Measurements from ENCODE around the gene EBF3.

Gene EBF3

DNA sequence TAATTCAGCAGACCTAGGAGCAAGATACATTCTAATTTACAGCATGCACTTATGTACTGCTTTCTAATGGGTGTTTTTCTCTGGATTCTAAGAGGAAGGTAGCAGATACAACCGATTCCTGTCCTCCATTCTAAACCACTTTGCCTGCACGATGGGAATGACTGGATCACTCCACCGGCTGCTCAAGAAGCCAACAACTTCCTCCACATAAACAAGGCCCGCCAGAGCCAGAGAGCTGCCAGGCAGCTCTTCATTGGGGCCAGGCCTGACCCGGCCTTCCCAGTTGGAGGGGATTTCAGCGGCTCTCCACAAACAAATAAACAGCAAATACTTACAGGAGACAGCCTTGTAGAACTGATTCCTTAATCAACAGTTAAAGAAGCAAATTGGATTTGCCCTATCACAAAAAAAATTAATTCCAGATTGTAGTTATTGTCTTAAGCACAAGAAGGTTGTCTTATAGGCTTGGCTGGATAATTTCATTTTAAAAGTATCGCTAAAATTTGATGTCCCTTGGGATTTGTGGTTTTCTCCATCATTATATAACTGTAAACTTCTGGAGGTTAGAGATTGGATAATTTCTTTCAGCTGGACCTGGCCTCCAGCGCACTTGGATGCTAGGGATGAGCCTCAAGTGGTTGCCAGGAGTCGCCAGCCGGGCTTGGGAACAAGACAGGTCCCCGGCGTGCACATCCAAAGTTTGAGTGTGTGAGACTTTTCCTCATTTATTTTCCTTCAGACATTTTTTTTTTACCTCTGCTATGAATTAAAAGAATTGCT, 20.9 kb downstream of the EBF3 start:
- DNase-seq (ENCODE audit: low read depth), result no peak

DNA sequence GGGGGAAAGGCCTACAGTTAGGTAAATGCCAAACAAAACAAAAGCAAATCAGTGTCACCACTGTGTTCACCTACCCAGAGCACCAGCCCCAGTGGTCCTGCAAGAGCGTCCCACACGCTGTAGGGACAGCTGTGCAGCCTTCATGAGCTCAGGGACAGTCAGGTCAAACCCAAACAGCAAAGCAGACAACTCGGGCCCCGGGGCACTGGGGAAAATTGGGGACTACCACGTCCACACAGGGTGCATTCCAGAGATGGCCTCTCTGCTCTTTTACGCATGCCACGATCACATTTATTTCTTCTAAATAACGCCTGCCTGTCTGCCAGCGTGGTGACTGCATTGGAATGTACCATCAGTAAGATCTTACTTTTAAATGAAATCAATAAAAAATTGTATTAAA, 21.7 kb downstream of the EBF3 start:
- DNase-seq (ENCODE audit: low read depth), result no peak

DNA sequence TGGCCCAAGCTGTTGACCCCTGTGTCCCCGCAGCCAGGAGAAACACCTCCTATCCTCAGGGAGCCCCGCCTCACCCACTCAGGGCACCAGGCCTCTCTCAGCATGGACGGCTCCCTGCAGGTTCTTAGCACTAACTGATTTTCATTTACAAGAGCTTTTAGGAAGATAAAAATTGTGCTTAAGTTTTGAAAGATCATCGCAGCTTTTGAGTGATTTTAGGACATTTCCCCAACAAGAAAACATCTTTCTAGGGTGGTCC, 22.1 kb downstream of the EBF3 start:
- no peak for DNase-seq (ENCODE audit: low read depth)

DNA sequence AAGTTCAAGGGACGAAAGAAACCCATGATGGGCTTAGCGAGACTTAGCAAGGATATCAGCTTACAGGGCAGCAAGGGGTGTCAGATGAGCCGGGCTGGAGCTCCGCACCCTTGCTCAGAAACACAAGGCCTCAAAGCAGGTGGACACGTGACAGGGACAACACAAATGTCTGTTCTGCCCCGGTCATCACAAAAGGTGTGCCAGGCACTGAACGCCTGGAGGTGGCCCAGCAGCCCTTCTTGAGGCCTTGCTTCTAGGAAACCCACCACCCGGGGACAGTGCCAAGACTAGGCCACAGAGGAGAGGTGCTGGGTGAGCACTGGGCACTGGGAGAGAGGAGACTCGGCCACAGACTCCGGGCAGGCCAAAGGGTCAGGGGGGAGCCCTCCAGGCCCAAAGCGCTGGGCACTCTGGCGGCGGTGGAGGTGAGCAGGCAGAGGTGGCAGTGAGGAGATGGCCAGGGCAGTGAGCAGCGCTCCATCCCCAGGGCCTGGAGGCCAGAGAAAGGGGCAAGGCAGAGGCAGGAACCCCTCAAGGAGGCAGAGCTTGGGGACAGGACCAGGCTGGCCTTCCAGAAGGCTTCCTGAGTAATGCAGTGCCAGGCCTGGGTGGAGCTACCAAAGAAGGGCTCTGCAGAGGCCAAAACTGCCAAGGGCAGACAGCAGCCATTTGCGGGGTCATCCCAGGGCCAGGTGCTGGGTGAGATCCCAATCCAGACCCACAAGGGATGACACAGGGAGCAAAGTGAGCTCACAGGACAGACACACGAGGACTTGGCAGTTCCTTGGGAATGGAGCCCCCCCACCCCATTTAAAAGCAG, 22.7 kb downstream of the EBF3 start:
- DNase-seq (ENCODE audit: low read depth), result no peak

DNA sequence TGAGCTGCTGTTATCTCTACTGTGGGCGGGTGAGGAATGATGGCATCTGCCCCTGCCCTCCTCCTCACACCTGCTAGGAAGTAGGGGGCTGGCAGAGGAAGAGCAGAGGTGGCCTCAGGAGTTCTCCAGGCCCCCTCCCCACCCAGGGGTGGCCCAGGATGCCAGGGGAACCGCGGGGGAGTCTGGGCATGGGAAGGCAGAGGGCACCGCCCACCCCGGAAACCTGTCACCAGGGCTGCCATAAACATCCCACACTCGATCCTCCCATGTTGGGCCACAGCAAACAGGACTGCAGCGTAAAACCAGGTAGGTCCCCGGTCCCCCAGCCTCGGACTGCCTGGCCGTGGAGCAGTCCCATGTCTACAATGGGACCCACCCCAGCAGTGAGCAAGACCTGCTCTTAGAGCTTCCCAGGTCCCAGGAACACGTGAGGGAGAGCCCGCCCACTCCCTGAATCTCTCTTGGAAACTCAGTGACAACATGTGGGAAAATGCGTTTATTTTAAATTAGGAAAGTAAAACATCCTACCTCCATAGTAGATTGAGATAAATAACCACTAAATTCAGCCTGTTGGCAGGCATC, 23.4 kb downstream of the EBF3 start:
- no peak for DNase-seq (ENCODE audit: low read depth)

DNA sequence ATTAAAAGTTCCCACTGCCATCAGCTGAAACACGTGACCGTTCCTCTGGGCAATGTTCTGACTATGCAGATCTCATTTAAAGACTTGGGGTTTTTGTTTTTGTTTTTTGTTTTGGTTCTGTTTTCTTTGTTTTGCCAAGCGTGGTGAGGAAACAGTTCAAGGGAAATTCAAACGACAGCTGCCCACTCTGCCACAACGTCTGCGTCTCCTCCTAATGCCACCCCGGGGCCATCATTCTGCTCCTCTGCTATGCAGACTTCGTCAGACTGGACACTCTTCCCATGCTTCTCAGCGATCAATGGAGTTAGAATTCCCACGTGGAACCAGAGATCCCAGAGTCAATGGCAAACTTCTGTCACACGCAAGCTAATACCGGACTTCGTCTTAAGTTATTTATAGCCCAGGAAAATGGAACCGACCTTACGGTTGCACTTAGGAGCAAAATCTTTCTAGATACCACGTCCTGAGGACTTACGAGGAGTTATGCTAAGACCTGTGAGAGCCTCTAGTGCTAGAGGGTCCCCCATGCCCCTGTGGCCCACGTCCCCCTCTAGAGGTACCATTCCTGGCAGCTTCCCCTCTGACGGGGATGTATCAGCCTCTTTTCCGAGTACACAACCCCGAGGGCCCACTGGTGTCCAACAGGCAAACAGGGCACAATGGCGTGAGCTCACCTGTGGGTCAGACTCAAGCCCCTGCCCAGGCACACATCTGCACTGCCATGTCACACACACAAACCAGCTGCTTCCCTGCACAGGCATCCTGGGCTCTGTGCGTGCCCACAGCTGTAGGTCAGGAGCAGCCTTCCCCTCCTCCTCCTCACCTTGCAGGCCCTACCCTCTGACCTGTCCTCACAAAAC, 24.4 kb downstream of the EBF3 start:
- no peak for DNase-seq (ENCODE audit: low read depth)

DNA sequence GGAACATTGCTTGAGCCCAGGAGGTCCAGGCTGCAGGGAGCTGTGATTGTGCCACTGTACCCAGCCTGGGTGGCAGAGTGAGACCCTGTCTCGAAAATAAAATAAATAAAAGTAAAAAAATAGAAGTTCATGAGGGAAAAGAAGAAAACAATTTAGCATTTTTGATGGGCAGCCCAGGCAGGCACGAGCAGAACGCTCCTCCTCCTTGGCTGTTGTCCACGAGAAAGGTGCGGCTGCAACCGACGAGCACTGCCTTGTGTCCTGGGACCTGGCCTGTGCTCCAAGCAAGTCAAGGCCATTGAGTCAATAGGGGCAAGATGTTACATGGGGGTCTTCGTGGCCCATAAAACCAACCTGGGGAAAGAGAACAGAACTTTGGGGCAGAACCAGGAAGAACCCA, 25.6 kb downstream of the EBF3 start:
- DNase-seq (ENCODE audit: low read depth), result no peak

DNA sequence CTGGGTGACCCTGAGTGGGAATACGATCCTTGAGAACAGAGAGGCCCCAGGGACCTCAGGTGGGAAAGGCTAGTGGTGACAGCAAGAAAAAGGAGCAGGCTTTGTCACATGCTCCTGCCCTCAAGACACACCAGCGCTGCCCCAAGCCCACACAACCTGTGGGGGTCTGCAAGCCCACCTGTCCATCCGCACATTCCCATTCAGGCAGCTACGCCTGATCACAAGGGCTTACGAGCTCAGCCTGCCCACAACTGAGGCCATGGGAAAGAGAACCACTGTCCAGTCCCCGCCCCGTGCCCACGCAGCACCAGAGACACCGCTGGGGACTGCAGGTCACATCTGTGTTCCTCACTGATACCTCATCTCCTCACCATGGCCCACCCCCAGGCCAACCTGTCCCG, 26.7 kb downstream of the EBF3 start:
- no peak for DNase-seq (ENCODE audit: low read depth)

DNA sequence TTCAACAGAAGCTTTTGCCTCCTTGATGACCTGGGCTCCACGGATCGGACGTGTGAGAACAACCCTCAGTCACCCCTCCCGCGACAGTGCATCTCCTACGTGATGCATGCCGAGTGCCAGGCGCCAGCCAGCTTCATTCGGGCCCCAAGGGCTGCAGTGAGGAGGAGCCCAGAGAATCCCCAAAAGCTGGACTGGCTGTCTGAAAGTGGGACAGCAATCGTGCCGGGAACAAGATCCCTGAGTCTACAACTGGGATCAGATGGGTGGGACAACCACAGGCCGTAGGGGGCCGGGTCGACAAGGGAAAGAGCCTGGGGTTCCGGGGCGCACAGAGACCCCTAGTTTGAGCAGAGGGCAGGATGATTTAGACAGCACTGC, 27.2 kb downstream of the EBF3 start:
- no peak for DNase-seq (ENCODE audit: low read depth)

DNA sequence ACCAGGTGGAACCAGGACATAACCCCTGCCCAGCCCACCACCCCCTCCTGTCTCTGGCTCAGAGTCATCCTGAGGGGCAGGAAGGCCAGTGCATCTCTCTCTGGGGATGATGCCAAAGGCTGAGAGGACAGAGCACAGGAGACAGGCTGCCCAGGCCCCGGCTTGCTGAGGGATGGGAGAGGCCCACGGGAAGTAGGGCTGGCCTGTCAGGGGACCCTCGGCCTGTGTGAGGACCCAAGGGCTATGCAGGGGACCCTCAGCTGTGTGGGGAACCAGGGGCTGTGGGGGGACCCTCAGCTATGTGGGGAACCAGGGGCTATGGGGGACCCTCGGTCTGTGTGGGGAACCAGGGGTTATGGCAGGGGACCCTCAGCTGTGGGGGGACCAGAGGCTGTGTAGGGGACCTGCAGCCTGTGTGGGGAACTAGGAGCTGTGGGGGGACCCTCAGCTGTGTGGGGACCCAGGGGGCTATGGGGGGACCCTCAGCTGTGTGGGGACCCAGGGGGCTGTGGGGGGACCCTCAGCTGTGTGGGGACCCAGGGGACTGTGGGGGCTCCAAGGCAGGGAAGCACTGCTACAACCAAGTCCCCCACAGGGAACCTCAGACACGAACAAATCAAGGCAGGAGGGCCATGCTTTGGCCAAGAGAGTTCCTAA, 27.7 kb downstream of the EBF3 start:
- DNase-seq (ENCODE audit: low read depth), result no peak

DNA sequence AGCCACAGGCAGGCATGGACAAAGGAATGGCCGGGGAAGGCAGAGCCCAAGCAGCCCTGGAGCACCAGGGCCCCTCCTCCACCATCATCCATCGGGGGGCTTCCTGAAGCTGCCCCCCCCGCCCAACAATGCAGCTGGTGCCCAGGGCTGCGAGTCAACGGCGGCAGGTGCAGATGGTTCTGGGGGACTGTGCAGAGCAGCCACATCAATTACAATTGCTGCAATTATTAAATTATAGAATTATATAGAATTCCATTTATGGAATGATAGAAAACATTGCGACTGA, 28.3 kb downstream of the EBF3 start:
- no peak for DNase-seq (ENCODE audit: low read depth)

DNA sequence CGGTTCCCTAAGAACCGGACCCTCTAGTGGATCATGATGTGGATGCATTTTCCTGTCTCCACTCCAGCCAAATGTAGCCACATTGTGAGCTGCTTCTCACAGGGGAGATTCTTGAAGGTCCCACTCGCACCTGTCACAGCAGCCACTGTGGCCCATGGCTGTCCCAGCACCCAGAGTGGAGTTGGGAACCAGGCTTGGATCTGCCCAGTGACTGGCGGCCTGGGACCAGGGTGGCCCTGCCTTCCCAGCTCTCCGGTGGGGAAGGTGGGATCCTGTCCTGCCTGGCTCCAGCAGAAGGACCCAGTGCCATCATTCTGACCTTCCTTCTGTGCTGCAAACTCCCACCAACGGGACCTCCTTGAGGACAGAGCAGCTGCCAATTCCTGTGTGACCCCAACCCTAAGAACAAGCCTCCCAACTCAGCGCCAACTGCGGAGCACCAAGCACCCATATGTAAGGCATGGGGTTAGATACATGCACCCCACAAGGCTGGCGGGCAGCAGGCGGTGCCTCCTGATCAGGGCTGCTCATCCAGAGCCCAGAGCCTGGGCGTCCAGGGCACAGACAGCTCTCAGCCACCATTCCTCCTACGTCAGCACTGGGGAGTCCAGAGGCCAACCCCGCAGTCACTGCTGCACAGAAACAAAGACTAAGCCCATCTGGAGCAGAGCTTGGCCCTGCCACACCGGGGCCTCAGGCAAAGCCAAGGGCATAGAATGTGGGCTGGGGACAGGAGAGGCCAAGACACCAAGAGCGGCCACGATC, 28.8 kb downstream of the EBF3 start:
- DNase-seq (ENCODE audit: low read depth), result no peak

DNA sequence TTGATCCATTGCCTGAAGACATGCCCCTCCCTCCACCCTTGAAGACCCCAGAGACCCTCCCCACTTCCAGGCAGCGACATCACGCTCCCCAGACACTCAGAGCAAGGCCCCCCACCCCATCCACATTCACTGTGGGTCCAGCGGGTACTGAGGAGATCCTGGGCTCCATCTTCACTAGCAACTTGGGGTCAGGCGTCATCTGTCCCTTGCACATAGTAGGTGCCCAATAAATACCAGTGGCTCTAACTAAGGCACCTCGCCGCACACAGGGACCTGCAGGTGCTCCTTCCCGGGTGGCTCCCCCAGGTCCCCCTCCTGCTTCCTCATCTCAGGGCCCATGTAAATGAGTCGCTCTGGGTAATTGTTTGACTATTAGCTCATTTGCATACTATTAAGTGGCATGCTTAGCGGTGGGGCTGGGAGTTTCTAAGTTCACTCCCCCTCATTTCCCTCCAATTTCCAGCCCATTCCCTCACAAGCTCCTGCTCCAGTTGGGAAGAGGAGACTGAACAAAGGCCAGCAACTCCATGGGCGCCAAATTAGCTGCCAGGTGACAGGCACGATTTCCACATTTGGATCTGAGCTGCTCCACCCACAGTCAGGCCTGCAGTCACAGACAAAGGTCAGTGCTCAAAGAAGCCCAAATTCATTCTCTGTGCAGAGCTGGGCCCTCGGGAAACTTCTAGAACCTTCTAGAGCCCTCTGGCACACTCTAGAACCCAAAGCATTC, 29.7 kb downstream of the EBF3 start:
- no peak for DNase-seq (ENCODE audit: low read depth)

DNA sequence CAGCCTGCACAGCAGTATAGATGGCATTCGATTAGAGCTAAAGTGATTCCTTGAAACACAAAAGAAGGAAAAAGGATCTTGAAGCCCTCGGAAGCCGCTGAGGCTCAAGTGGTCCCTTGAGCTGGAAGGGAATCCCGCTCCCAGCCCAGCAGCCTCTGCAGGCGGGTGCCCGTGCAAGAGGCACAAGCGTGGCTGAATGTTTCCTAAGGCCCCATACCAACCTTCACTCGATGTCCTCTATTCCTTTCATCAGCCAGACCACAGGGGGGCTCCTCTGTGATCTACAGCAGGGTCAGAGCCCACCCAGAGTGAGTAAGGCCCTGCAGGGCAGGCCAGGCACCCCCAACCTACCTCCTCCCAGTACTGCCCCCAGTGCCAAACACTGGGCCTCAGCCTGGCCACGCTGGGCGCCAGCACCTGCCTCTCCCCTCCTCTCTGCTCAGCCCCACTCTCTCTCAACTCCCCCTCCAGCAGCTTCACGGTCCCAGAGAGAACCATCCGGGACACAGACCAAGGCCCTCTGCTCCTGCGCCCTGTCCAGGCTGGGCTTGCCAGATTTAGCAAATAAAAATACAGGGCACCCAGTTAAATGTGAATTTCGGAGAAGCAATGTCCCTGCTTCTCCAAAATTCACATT, 30.5 kb downstream of the EBF3 start:
- no peak for DNase-seq (ENCODE audit: low read depth)

DNA sequence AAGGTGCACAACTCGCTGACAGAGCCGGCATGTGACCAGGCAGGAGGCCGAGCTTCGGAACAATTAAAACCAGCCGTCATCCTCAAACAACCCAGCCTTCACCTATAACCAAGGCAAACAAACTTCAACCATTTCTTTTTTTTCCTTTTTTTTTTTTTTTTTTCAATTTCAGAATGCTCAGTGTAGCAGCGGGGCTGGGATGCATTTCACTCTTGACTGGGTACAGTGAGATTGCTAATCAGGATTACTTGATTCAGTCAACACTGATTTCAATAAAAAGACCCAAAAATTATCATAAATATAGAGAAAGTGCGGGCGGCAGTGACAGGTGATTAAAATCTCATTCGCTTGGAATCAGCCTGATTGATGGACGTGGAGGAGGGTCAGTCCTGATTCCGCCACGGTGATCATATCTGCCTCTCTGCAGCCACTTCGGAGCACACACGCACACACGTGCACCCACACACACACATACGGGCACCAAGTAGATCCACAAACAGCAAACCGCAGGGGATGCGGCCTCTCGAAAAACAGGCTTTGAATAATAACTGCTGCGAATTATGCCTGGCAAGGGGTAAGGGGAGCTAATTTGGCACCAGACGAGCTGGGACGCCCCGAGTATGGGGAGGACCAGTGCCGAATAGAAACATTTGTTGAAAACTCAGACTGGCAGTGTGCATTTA, 31.2 kb downstream of the EBF3 start:
- DNase-seq (ENCODE audit: low read depth), result no peak

DNA sequence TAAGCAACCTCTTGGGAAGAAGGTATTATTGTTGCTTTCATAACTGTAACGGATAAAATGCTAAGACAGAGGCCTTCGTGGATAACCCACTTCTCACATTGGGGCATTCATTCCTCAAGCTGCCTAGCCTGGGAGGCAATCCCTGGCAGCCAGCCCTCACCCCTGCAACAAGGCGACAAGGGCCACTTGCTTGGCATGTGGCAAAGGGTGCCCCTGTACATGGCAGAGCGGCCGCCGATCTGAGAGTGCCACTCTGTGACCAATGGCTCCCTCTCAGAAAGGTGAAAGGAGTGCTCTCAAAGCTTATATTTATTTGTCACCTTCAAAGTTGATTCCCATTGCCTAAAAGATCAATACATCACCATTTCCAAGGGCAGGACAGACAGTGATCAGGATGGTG, 31.9 kb downstream of the EBF3 start:
- DNase-seq (ENCODE audit: low read depth), result no peak

DNA sequence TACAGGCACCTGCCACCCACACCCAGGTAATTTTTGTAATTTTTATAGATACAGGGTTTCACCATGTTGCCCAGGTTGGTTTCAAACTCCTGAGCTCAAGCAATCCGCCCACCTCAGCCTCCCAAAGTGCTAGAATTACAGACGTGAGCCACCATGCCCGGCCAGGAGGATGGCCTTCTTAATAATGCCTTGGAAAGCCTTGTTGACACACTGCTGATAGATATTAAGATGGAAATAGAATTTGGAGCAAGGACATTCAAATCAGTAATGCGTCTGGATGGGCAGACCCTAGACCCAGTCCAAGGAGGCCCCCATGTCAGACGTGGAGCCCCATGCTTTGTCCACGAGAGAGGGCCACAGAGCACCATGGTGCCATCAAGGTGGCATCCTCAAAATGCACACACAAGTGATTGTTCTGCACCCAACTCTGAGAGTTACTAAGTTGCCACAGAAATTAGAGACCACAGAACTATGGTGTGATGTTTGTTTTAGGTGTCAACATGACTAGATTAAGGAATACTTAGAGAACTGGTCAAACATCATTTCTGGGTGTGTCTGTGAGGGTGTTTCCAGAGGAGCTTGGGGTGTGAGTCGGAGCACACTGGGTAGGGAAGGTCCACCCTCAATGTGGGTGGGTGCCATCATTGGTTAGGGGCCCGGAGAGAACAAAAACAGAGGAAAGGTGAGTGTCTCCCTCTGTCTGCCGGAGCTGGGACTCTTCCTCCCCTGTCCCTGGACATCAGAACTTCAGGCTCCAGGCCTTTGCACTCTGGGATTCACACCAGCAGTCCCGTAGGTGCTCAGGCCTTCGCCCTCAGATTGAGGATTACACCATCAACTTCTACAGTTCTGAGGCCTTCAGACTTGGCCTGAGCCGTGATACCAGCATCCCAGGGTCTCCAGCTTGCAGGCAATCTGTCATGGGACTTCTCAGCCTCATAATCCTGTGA, 34.5 kb downstream of the EBF3 start:
- no peak for DNase-seq (ENCODE audit: low read depth)

DNA sequence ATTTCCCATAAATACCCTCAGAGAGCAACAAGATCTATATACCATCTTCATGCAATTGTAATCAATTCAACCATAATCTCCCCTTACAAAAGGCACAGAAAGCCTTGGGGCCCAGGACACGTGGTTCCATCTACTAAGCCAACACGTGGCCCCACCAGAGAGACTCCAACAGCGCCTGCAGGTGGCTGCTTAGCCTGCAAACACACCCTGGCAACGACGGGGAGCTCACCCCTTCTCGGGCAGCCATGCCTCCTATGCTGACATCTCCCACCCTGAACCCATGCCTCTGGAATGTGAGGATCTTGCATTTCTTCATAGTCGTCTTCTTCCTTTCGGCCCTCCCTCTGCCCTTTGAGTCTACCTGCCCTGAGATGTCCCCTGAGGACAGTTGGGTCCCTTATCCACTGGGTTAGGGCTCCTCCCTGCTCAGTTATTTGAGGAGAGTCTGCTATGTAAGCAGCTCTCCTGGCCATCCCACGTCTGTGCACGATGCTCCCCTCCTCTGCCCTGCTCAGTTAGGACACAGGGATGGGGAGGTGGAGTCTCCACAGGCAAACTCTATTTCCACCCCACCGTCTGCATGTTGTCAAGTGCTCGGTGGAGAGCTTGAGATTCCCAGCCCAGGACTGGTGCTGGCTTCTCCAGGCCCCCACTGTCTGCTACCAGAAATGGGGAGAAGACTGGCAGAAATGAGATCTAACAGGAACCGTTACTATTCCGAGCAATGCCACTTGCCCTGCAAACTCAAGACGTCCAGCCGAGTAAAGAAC, 36.5 kb downstream of the EBF3 start:
- no peak for DNase-seq (ENCODE audit: low read depth)
